Right lobe of liver (tissue), 6 donors: ENCODE data around the gene BMP5. TPM values are rescaled to one million over a fixed set of nuclear protein-coding genes. Genes with fewer than 3 reads are reported as not detected.

ENCODE experiments used
- ATAC-seq, 4 donors: fragments of 200-7000 bp; cut with Tn5 transposase; one replicate each; pipeline ENCODE4 v1.9.1; 2020; ENCODE audit warnings: mild to moderate bottlenecking in 4 of 4, moderate library complexity in 4 of 4
- DNase-seq, 3 donors: peaks; one replicate each; pipeline ENCODE4 v3.0.0-alpha.2; 2020
- H3K27ac ChIP-seq, 3 donors: fragments of 200-600 bp; one replicate each; pipeline ENCODE4 v1.8.0; 2022
- H3K27me3 ChIP-seq, 2 donors: fragments of 200-600 bp; one replicate each; pipeline ENCODE4 v1.8.0; 2022
- H3K36me3 ChIP-seq, 4 donors: fragments of 200-600 bp; sonication (generic) in 1 of 4; one replicate each; pipeline versions ENCODE4 v1.5.1 to v1.8.0; 2017 to 2022; ENCODE audit warnings: control low read depth in 1 of 4
- H3K4me1 ChIP-seq, 4 donors: fragments of 200-600 bp; sonication (generic) in 1 of 4; one replicate each; pipeline versions ENCODE4 v1.5.1 to v1.8.0; 2017 to 2022; ENCODE audit warnings: control low read depth in 1 of 4
- H3K4me3 ChIP-seq, 3 donors: fragments of 200-600 bp; one replicate each; pipeline ENCODE4 v1.8.0; 2022
- H3K9me3 ChIP-seq, 4 donors: fragments of 200-600 bp; sonication (generic) in 1 of 4; one replicate each; pipeline versions ENCODE4 v1.5.1 to v1.8.0; 2017 to 2022; ENCODE audit warnings: control low read depth in 1 of 4
- POLR2A ChIP-seq: fragments of 450-650 bp; IDR thresholded peaks from one replicate; pipeline ENCODE4 v1.6.1; 2017; ENCODE audit warnings: antibody characterized with exemption, mild to moderate bottlenecking
- WGBS: methylation state at CpG from one replicate; pipeline ENCODE4 v1.1.6; 2018; ENCODE audit warnings: low coverage, low lambda C conversion rate; ENCODE audit not compliant: insufficient coverage; ENCODE audit errors: missing lambda C conversion rate; 5-methylcytosine and 5-hydroxymethylcytosine counted together
- intact Hi-C, 2 donors: fragments of 100-400 bp; cut with DNase I; formaldehyde crosslinking; loops; one replicate each; pipeline versions ENCODE4 v1.11.2 to v1.14.1; 2022
- total RNA-seq, 6 experiments: library from RNA; depleted of rRNA in 2 of 6; stranded (reverse); fragments of >200 nt in 2 of 6; fragmentation: NEBNext Ultra II Directional in 3 of 6; extraction: Animal tissue kit (Norgen Biotek cat#: 25700) in 3 of 6; gene quantifications; one replicate each; pipeline versions ENCODE4 v1.1.0 to v1.2.4, GENCODE V29; 2016 to 2023
- TF ChIP-seq, protein P1 (sequence below), 4 donors: fragments of 200-600 bp in 3 of 4; fragments of 450-650 bp in 1 of 4; IDR thresholded peaks; one replicate each; pipeline versions ENCODE4 v1.5.1 to v1.8.0; 2016 to 2022; ENCODE audit warnings: antibody characterized with exemption in 4 of 4, mild to moderate bottlenecking in 2 of 4
- donor health status: DM: no; HTN: yes; CAD: no.
- donor health status: DM: no; HTN: no; CAD: no.
- donor health status: DM: no; HTN: no; CAD: no.
- donor health status: DM: no; HTN: yes; CAD: no.
- donor health status: DM: no; HTN: yes; CAD: no.

Gene BMP5
- total RNA-seq, 6 experiments from 2014 or later: 0.18 to 0.95 (median 0.49) TPM

DNA sequence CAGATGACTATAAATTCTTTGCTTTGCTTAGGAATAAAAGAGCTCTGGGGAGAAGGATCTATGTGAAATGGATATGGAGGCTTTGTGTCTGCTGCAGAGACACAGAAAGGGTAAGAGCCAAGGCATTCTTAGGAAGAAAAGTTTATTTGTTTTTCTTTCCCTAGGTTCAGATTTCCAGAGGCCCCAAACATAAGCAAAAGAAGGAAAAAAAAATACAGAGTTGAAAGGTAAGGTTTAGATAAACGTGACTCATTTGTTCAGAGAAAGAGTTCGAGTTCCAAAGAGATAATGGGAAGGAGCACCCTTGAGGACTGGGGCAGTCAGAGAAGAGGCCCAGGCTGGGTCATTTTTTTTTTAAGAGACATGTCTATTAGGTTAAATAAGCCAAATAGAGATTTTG, 27.4 kb upstream of the BMP5 start:
- ATAC-seq (no peak), DNase-seq (no peak)
- Histone ChIP-seq H3K4me1 (no peaks in the 10 kb centered on the region), H3K27ac (no peak overlapping the region), H3K4me3 (no peak overlapping the region), H3K27me3 (no peaks in the 10 kb centered on the region), H3K36me3 (no peaks in the 10 kb centered on the region), H3K9me3 (no peaks in the 10 kb centered on the region)
- intact Hi-C loops: no loop called here
- 6% methylated on average over 2 of the region's 2 CpGs for WGBS
- TF ChIP-seq, protein P1, sequence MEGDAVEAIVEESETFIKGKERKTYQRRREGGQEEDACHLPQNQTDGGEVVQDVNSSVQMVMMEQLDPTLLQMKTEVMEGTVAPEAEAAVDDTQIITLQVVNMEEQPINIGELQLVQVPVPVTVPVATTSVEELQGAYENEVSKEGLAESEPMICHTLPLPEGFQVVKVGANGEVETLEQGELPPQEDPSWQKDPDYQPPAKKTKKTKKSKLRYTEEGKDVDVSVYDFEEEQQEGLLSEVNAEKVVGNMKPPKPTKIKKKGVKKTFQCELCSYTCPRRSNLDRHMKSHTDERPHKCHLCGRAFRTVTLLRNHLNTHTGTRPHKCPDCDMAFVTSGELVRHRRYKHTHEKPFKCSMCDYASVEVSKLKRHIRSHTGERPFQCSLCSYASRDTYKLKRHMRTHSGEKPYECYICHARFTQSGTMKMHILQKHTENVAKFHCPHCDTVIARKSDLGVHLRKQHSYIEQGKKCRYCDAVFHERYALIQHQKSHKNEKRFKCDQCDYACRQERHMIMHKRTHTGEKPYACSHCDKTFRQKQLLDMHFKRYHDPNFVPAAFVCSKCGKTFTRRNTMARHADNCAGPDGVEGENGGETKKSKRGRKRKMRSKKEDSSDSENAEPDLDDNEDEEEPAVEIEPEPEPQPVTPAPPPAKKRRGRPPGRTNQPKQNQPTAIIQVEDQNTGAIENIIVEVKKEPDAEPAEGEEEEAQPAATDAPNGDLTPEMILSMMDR (IDR thresholded peaks at IDR 0.05): no peak
- TF ChIP-seq POLR2A: no peak

DNA sequence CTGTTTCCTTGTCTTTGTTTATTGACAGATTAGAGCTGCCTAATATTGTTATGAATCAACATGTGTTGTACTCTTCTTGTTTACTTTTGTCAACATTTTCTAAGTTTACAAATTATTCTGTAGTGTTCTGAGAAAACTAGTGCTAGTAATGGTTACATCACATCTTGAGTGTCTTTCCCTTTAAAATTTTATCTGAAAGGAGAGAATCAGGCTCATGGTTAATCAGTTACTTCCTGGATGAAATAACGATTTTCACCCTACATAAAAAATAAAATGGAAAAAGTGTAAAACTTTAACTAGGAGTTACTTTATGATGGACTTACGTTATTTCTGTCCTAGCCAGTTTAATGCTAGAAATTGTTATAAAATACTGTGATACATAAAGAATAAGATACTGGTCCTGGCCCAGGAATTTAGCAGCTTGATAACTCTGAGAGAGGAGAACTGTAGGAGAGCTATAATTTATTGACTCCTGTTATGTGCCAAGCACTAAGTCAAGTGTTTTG, 26.4 kb upstream of the BMP5 start:
- H3K4me3 ChIP-seq: no peak overlapping the region
- intact Hi-C loops: no loop called here
- H3K36me3 ChIP-seq: no peaks in the 10 kb centered on the region
- no peak for ATAC-seq
- H3K9me3 ChIP-seq: no peaks in the 10 kb centered on the region
- 13% methylated on average over 2 of the region's 2 CpGs for WGBS
- H3K27ac ChIP-seq: no peak overlapping the region
- TF ChIP-seq, protein P1 (IDR thresholded peaks at IDR 0.05): no peak
- TF ChIP-seq POLR2A: no peak
- DNase-seq: no peak
- H3K4me1 ChIP-seq: no peaks in the 10 kb centered on the region
- no peaks in the 10 kb centered on the region for H3K27me3 ChIP-seq

GRCh38 chr6:55898342-55898741, 23.0 kb upstream of the BMP5 start:
- Histone ChIP-seq H3K4me1 (no peaks in the 10 kb centered on the region), H3K4me3 (no peak overlapping the region), H3K9me3 (no peaks in the 10 kb centered on the region), H3K27ac (no peak overlapping the region), H3K27me3 (no peaks in the 10 kb centered on the region), H3K36me3 (no peaks in the 10 kb centered on the region)
- no peak for TF ChIP-seq POLR2A
- intact Hi-C loops: no loop called here
- DNase-seq (no peak), ATAC-seq (no peak)
- 27% methylated on average over 3 of the region's 3 CpGs for WGBS

- Histone ChIP-seq H3K4me3 (no peak overlapping the region), H3K27me3 (no peaks in the 10 kb centered on the region), H3K36me3 (no peaks in the 10 kb centered on the region), H3K4me1 (no peaks in the 10 kb centered on the region), H3K9me3 (no peaks in the 10 kb centered on the region), H3K27ac (no peak overlapping the region)
- TF ChIP-seq POLR2A: no peak
- TF ChIP-seq, protein P1 (IDR thresholded peaks at IDR 0.05): no peak
- no peak for DNase-seq
- intact Hi-C loops: no loop called here
- WGBS: 20% methylated on average over 2 of the region's 2 CpGs
- ATAC-seq: no peak
These were observed 22.0 kb upstream of the BMP5 start for GRCh38 chr6:55897346-55897745.

- DNase-seq (no peak), ATAC-seq (no peak)
- 61% methylated on average over 5 of the region's 5 CpGs for WGBS
- Histone ChIP-seq H3K4me1 (no peaks in the 10 kb centered on the region), H3K27me3 (no peaks in the 10 kb centered on the region), H3K27ac (no peak overlapping the region), H3K4me3 (no peak overlapping the region), H3K9me3 (no peaks in the 10 kb centered on the region), H3K36me3 (no peaks in the 10 kb centered on the region)
- intact Hi-C loops: no loop called here
- TF ChIP-seq POLR2A: no peak
- TF ChIP-seq, protein P1 (IDR thresholded peaks at IDR 0.05): no peak
These were observed 20.8 kb upstream of the BMP5 start for GRCh38 chr6:55895972-55896730.
